ENCODE data around the gene HAND1.

GRCh38 chr5:154445422-154446194, 32.4 kb downstream of the HAND1 start, which contains the start of gene SAP30L:
- TF ChIP-seq ZNF274 (IDR thresholded peaks at IDR 0.05; ENCODE audit: low read depth, low read length): no peak
- TF ChIP-seq SUZ12 (IDR thresholded peaks at IDR 0.05; ENCODE audit: extremely low read depth, insufficient read depth, insufficient read length): no peak
- TF ChIP-seq YY1 (IDR thresholded peaks at IDR 0.05; ENCODE audit: insufficient read depth, insufficient read length): no peak

All from NT2/D1 (cell line).